Neutrophil (primary cell): Measurements from ENCODE around the gene FEM1C.

Source experiments
- H3K27ac ChIP-seq: fragments of 200-600 bp; sonication (generic); 2 replicates; pipeline ENCODE4 v1.5.1; 2016; ENCODE audit warnings: mild to moderate bottlenecking, moderate library complexity
- H3K27me3 ChIP-seq: fragments of 200-600 bp; sonication (generic); 2 replicates; pipeline ENCODE4 v1.6.0; 2016; ENCODE audit warnings: mild to moderate bottlenecking
- H3K36me3 ChIP-seq: fragments of 200-600 bp; sonication (generic); 2 replicates; pipeline ENCODE4 v1.5.1; 2017
- H3K4me1 ChIP-seq, 2 experiments: fragments of 200-600 bp in 1 of 2; sonication (generic) in 1 of 2; 1 replicate in 1 of 2; 2 replicates in 1 of 2; pipeline versions ENCODE4 v1.5.1 to v1.6.1; 2013 to 2016; ENCODE audit warnings: low read depth in 1 of 2, low read length in 1 of 2, mild to moderate bottlenecking in 1 of 2, moderate library complexity in 1 of 2; ENCODE audit not compliant: control insufficient read depth in 1 of 2, insufficient read depth in 1 of 2
- H3K4me3 ChIP-seq, 2 experiments: fragments of 200-600 bp in 1 of 2; sonication (generic) in 1 of 2; 1 replicate in 1 of 2; 2 replicates in 1 of 2; pipeline ENCODE4 v1.5.1; 2013 to 2016; ENCODE audit warnings: low read depth in 1 of 2, low read length in 1 of 2, mild to moderate bottlenecking in 1 of 2, moderate library complexity in 1 of 2
- H3K9me3 ChIP-seq: fragments of 200-600 bp; sonication (generic); 2 replicates; pipeline ENCODE4 v1.5.1; 2016
- TF ChIP-seq, protein P1 (sequence below): fragments of 200-600 bp; sonication (generic); IDR thresholded peaks from 2 replicates; pipeline ENCODE4 v1.5.1; 2016; ENCODE audit warnings: antibody characterized with exemption

FEM1C gene

DNA sequence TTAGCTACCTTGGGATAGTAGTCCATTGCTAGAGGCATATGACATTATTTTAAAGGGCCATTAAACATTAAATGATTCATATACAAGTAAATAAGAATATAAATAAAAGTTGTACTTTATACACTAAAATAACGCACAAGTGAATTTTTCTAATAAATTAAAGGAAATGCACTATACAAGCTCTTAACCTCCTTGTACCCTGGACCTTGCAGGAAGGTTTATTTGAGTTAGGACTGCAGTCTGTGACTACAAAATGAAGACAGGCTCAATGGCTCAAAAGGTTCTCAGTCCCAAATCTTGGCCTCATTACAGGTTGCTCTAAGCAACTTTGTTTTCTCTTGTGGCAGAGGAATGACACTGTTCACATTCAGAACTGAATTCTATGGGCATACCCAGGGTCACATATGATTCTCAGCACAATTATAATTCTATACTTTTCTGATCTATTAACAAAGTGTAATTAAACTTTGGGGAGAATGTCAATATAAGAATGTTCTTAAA, 34.4 kb downstream of the FEM1C start:
- TF ChIP-seq, protein P1, sequence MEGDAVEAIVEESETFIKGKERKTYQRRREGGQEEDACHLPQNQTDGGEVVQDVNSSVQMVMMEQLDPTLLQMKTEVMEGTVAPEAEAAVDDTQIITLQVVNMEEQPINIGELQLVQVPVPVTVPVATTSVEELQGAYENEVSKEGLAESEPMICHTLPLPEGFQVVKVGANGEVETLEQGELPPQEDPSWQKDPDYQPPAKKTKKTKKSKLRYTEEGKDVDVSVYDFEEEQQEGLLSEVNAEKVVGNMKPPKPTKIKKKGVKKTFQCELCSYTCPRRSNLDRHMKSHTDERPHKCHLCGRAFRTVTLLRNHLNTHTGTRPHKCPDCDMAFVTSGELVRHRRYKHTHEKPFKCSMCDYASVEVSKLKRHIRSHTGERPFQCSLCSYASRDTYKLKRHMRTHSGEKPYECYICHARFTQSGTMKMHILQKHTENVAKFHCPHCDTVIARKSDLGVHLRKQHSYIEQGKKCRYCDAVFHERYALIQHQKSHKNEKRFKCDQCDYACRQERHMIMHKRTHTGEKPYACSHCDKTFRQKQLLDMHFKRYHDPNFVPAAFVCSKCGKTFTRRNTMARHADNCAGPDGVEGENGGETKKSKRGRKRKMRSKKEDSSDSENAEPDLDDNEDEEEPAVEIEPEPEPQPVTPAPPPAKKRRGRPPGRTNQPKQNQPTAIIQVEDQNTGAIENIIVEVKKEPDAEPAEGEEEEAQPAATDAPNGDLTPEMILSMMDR, result no peak
- H3K4me3 ChIP-seq, result no peak overlapping the region
- no peaks in the 10 kb centered on the region for H3K4me1 ChIP-seq
- no peaks in the 10 kb centered on the region for H3K9me3 ChIP-seq
- no peaks in the 10 kb centered on the region for H3K36me3 ChIP-seq
- H3K27ac ChIP-seq, result no peak overlapping the region
- H3K27me3 ChIP-seq, result no peaks in the 10 kb centered on the region

DNA sequence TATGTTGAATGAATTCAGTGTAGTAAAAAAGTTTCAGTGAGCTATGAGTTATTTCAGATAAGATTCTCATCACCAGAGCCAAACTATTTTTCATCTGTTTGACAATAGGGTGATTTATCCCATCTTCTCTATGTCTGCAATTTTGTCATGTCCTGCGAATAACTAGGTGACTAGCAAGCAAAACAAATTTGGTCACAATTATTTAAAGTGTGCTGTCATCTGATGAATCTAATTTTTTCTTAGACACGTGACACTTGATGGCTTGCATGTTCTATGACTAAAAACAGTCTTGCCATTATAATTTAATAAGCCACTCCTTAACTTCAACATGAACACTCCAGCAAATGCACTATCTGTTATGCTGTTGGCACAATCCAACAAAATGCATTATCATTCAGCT, 35.0 kb downstream of the FEM1C start:
- H3K4me3 ChIP-seq, result no peak overlapping the region
- TF ChIP-seq, protein P1, result no peak
- no peaks in the 10 kb centered on the region for H3K9me3 ChIP-seq
- no peaks in the 10 kb centered on the region for H3K27me3 ChIP-seq
- no peak overlapping the region for H3K27ac ChIP-seq
- H3K36me3 ChIP-seq, result no peaks in the 10 kb centered on the region
- no peaks in the 10 kb centered on the region for H3K4me1 ChIP-seq

DNA sequence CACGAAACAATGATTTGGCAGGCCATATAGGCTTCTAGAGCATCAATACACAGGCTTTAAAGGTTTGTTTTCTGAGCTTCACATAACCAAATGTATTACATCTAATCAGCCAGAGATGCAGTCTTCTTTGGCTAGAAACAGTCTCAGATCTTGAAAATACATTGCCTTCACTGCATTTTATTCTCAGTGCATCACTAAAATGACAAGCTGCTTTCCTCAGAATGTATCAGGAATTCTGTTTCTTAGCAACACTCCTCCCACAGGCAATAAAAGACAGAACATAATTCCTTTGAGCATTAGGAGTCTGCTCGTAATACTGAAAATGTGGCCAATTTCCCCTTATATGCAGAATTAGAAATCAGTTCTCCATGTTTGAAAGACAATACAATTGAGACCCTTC, 36.9 kb downstream of the FEM1C start:
- Histone ChIP-seq H3K27me3 (no peaks in the 10 kb centered on the region), H3K9me3 (no peaks in the 10 kb centered on the region), H3K4me1 (no peaks in the 10 kb centered on the region), H3K4me3 (no peak overlapping the region), H3K27ac (no peak overlapping the region), H3K36me3 (no peaks in the 10 kb centered on the region)
- TF ChIP-seq, protein P1, result no peak

DNA sequence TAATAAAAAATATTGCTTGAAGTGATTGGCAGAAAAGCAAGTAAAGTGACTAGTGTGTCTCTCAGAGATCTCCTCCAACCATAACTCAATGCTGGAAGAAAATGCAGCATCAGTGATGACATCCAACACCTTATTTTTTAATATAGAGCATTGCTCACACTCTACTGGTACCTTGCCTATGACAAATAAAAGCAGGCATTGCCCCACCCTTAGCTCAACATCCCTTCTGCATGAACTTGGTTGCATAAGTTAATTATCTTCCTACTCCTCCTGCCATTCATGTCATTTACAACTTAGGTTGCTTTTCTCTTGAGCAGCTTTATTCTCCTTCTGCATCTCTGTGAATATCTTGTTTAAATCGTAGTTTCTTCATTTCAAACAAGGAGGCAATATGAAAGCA, 41.2 kb downstream of the FEM1C start:
- Histone ChIP-seq H3K36me3 (no peaks in the 10 kb centered on the region), H3K4me1 (no peaks in the 10 kb centered on the region), H3K9me3 (no peaks in the 10 kb centered on the region), H3K27ac (no peak overlapping the region), H3K4me3 (no peak overlapping the region), H3K27me3 (no peaks in the 10 kb centered on the region)
- TF ChIP-seq, protein P1, result no peak

GRCh38 chr5:115501464-115502210, 42.9 kb downstream of the FEM1C start:
- no peak overlapping the region for H3K27ac ChIP-seq
- H3K27me3 ChIP-seq, result no peaks in the 10 kb centered on the region
- H3K36me3 ChIP-seq, result no peaks in the 10 kb centered on the region
- no peaks in the 10 kb centered on the region for H3K9me3 ChIP-seq
- H3K4me3 ChIP-seq, result no peak overlapping the region
- H3K4me1 ChIP-seq, result no peaks in the 10 kb centered on the region
- TF ChIP-seq, protein P1, result no peak
